Mammary epithelial cell (primary cell): ENCODE measurements around the gene CHST3.

Experiments
- CTCF ChIP-seq, 2 donors: IDR thresholded peaks in 1 of 2; conservative IDR thresholded peaks in 1 of 2; 2 replicates each; pipeline ENCODE4 v1.5.1; 2011 to 2012; ENCODE audit warnings: inconsistent platforms in 2 of 2, low read length in 2 of 2, mild to moderate bottlenecking in 2 of 2, control low read depth in 1 of 2, low read depth in 1 of 2; ENCODE audit not compliant: insufficient read depth in 1 of 2; ENCODE audit errors: extremely low read depth in 1 of 2
- EZH2 ChIP-seq: IDR thresholded peaks from 2 replicates; pipeline ENCODE4 v1.6.1; 2012; ENCODE audit warnings: low read length, inconsistent platforms, borderline replicate concordance

GRCh38 chr10:71995449-71995848 lies 31.3 kb downstream of the CHST3 start:
- no peak for TF ChIP-seq CTCF (conservative IDR thresholded peaks at IDR 0.05 in 1 of 2, IDR thresholded peaks at IDR 0.05 in 1 of 2; ENCODE audit: extremely low read depth in 1 of 2, insufficient read depth in 1 of 2, low read depth in 1 of 2, low read length in 2 of 2)
- TF ChIP-seq EZH2: no peak
